ENCODE results near the gene UIMC1.

DNA sequence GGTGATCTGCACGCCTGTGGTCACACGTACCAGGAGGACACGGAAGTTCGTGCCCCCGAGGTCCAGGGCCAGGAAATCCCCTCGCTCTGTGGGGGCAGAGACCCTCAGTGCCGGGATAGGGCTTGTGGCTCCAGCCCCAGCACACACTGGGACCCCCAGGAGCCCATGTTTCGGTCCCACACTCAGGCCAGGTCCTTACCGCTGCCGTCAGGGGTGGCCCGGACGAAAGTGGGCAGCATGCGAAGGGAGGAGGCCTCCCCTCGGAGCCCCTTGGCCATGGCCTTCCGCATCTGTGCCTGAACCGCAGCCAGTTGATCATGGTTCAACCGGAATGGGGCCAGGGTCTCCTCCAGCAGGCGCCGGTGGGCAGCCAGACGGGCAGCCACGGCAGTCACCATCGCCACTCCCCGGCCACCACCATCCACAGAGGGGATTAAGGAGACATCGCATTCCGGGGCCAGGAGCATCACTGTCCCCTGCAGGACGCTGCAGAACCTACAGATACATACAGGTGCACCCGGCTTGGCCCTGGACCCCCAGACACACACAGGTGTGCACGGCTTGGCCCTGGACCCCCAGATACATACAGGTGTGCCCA lies 119.2 kb downstream of the UIMC1 start:
- TF ChIP-seq, protein P1, sequence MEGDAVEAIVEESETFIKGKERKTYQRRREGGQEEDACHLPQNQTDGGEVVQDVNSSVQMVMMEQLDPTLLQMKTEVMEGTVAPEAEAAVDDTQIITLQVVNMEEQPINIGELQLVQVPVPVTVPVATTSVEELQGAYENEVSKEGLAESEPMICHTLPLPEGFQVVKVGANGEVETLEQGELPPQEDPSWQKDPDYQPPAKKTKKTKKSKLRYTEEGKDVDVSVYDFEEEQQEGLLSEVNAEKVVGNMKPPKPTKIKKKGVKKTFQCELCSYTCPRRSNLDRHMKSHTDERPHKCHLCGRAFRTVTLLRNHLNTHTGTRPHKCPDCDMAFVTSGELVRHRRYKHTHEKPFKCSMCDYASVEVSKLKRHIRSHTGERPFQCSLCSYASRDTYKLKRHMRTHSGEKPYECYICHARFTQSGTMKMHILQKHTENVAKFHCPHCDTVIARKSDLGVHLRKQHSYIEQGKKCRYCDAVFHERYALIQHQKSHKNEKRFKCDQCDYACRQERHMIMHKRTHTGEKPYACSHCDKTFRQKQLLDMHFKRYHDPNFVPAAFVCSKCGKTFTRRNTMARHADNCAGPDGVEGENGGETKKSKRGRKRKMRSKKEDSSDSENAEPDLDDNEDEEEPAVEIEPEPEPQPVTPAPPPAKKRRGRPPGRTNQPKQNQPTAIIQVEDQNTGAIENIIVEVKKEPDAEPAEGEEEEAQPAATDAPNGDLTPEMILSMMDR (IDR thresholded peaks at IDR 0.05 in 2 of 3, conservative IDR thresholded peaks at IDR 0.05 in 1 of 3; ENCODE audit: borderline replicate concordance in 1 of 3, insufficient read depth in 1 of 3, low read depth in 2 of 3, low read length in 2 of 3): peak; percentile 13 to 28 (median 24); a peak in 2 of 6 replicates
- TF ChIP-seq POLR2AphosphoS5 (IDR thresholded peaks at IDR 0.05; ENCODE audit: low read depth, low read length) (no peak), EZH2 (IDR thresholded peaks at IDR 0.05) (no peak), POLR2A (IDR thresholded peaks at IDR 0.05; ENCODE audit: borderline replicate concordance, extremely low read depth, insufficient read depth, insufficient read length) (no peak), ZNF274 (IDR thresholded peaks at IDR 0.05; ENCODE audit: low read depth, low read length) (no peak), RAD21 (IDR thresholded peaks at IDR 0.05; ENCODE audit: low read depth) (no peak), EZH2phosphoT487 (IDR thresholded peaks at IDR 0.05; ENCODE audit: borderline replicate concordance) (no peak), EGR1 (IDR thresholded peaks at IDR 0.05; ENCODE audit: low read depth) (no peak), ELF1 (IDR thresholded peaks at IDR 0.05; ENCODE audit: borderline replicate concordance, low read depth) (no peak), FOSL1 (IDR thresholded peaks at IDR 0.05; ENCODE audit: low read depth) (no peak)
- TF ChIP-seq, protein P2, sequence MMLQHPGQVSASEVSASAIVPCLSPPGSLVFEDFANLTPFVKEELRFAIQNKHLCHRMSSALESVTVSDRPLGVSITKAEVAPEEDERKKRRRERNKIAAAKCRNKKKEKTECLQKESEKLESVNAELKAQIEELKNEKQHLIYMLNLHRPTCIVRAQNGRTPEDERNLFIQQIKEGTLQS (IDR thresholded peaks at IDR 0.05): no peak

Measured in HCT116 (cell line).